ENCODE results near the gene PHRF1. TPM values are rescaled to one million over a fixed set of nuclear protein-coding genes. Genes with fewer than 3 reads are reported as not detected.

Gene PHRF1
- total RNA-seq, 1 experiment from 2014 or later: 42.3 TPM

DNA sequence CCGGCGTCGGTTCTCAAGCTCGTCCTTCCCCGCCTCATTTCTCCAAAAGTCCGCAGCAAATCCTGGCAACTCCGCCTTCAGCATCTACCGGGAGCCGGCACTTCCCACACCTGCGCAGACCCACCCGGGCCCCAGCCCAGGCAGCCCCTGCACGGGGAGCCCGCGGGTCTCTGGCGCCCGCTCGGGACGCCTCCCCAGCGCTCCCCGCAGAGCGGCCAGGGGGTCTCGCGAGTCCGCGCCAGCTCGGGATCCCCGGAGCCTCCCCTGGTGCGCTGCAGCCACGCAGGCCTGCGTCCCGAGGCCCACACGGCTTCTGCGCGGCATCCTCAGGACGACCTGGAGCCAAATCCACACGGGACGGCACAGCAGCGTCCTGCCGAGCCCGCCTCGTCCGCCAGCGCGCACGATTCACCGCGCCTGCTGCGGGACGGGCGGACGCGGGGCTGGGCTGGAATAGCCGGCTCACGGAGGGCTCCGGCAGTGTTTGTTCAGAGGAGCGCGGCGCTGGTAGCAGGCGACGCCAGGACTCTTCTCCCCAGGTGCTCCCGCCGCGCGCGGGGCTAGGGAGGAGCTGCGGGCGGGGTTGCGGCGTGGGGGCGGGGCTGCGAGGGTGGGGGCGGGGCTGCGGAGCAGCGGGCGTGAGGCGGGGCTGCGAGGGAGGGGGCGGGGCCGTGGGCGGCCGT, 816 bp upstream of the PHRF1 start:
- DNase-seq: no peak
- TF ChIP-seq CTCF (IDR thresholded peaks at IDR 0.05; ENCODE audit: unreplicated experiment): no peak
- CTCF ChIA-PET: interaction anchor here (0.6 to 0.8 kb wide), 6 partner anchors 14 to 200 kb away, joined by 3 to 4 read pairs (median 3); partner anchors contain the start of gene IRF7
- H3K4me1 Mint-ChIP-seq (ENCODE audit: low read depth, unreplicated experiment): peaks cover 36% of the 10 kb centered on the region
- H3K36me3 Mint-ChIP-seq (ENCODE audit: insufficient read depth, unreplicated experiment): peaks cover 35% of the 10 kb centered on the region
- intact Hi-C loops (cut with micrococcal nuclease; ENCODE audit: unreplicated experiment): no loop called here
- no TSS peak for BruUV-seq (replicated peaks)
- peak overlapping the region; percentile 98 for H3K27ac Mint-ChIP-seq (ENCODE audit: unreplicated experiment)
- peak overlapping the region; percentile 87 for H3K4me3 Mint-ChIP-seq (ENCODE audit: low read depth, unreplicated experiment)
- peaks cover 16% of the 10 kb centered on the region for H3K27me3 Mint-ChIP-seq (ENCODE audit: unreplicated experiment)
- H3K9me3 Mint-ChIP-seq (ENCODE audit: low read depth, unreplicated experiment): no peaks in the 10 kb centered on the region

DNA sequence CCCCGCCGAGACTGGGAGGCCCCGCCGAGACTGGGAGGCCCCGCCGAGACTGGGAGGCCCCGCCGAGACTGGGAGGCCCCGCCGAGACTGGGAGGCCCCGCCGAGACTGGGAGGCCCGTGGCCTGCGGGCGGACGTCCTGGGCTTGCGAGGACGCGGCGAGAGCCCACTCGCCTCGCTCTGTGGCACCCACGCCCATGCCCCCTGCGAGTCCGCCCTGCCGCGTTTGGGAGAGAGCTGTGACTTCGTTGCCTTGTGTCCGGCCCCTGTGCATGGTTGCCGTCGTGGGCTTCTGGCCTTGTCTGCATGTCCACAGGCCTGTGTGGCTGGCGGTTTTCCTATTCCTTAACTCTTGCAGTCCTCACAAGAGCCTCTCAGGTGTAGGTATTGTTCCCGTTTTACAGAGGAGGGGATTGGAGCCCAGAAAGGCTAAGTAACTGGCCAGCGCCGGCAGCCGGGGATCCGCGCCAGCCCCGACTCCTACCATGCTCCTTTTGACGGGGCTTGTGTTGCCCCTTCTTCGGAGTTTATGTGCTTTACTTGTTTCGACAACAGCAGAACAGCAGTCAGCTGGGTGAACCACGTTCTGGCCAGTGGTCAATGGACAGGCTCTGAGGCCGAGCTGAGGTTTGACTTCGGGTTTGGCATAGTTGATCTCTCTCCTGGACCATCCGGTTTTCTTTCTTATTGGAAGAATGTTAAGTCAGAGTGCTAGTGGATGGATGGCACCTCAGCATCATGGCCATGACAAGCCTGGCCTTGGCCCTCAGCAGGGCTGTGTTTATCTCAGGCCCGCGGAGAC, 741 bp downstream of the PHRF1 start:
- peaks cover 46% of the 10 kb centered on the region for H3K36me3 Mint-ChIP-seq (ENCODE audit: insufficient read depth, unreplicated experiment)
- H3K27ac Mint-ChIP-seq (ENCODE audit: unreplicated experiment): peak overlapping the region; percentile 36
- peak overlapping the region; percentile 87 for H3K4me3 Mint-ChIP-seq (ENCODE audit: low read depth, unreplicated experiment)
- BruUV-seq (replicated peaks): no TSS peak
- intact Hi-C loops (cut with micrococcal nuclease; ENCODE audit: unreplicated experiment): no loop called here
- no peaks in the 10 kb centered on the region for H3K9me3 Mint-ChIP-seq (ENCODE audit: low read depth, unreplicated experiment)
- CTCF ChIA-PET: no interaction called here
- no peak for DNase-seq
- H3K27me3 Mint-ChIP-seq (ENCODE audit: unreplicated experiment): peaks cover 16% of the 10 kb centered on the region
- TF ChIP-seq CTCF (IDR thresholded peaks at IDR 0.05; ENCODE audit: unreplicated experiment): no peak
- H3K4me1 Mint-ChIP-seq (ENCODE audit: low read depth, unreplicated experiment): peaks cover 36% of the 10 kb centered on the region

GRCh38 chr11:577611-577894, 1.3 kb downstream of the PHRF1 start:
- DNase-seq: no peak
- CTCF ChIA-PET: no interaction called here
- Mint-ChIP-seq H3K9me3 (ENCODE audit: low read depth, unreplicated experiment) (no peaks in the 10 kb centered on the region), H3K27ac (ENCODE audit: unreplicated experiment) (peak overlapping the region; percentile 36), H3K27me3 (ENCODE audit: unreplicated experiment) (peaks cover 16% of the 10 kb centered on the region), H3K4me3 (ENCODE audit: low read depth, unreplicated experiment) (peak overlapping the region; percentile 87), H3K36me3 (ENCODE audit: insufficient read depth, unreplicated experiment) (peaks cover 47% of the 10 kb centered on the region), H3K4me1 (ENCODE audit: low read depth, unreplicated experiment) (peaks cover 36% of the 10 kb centered on the region)
- TF ChIP-seq CTCF (IDR thresholded peaks at IDR 0.05; ENCODE audit: unreplicated experiment): no peak
- intact Hi-C loops (cut with micrococcal nuclease; ENCODE audit: unreplicated experiment): no loop called here
- BruUV-seq (replicated peaks): TSS peak; percentile 65

- CTCF ChIA-PET: no interaction called here
Measured at GRCh38 chr11:578276-579035, 2.2 kb downstream of the PHRF1 start.

More at GRCh38 chr11:578276-579035, 2.2 kb downstream of the PHRF1 start:
- H3K27ac Mint-ChIP-seq (ENCODE audit: unreplicated experiment): no peak overlapping the region
- DNase-seq: no peak
- H3K27me3 Mint-ChIP-seq (ENCODE audit: unreplicated experiment): peaks cover 16% of the 10 kb centered on the region
- peaks cover 36% of the 10 kb centered on the region for H3K4me1 Mint-ChIP-seq (ENCODE audit: low read depth, unreplicated experiment)
- H3K4me3 Mint-ChIP-seq (ENCODE audit: low read depth, unreplicated experiment): peak overlapping the region; percentile 87
- no peak for TF ChIP-seq CTCF (IDR thresholded peaks at IDR 0.05; ENCODE audit: unreplicated experiment)
- intact Hi-C loops (cut with micrococcal nuclease; ENCODE audit: unreplicated experiment): no loop called here
- no TSS peak for BruUV-seq (replicated peaks)
- H3K36me3 Mint-ChIP-seq (ENCODE audit: insufficient read depth, unreplicated experiment): peaks cover 51% of the 10 kb centered on the region
- no peaks in the 10 kb centered on the region for H3K9me3 Mint-ChIP-seq (ENCODE audit: low read depth, unreplicated experiment)

All from Calu3 (cell line).